CD4-positive, alpha-beta memory T cell (primary cell): ENCODE results near the gene SULF2. TPM values are rescaled to one million over a fixed set of nuclear protein-coding genes. Genes with fewer than 3 reads are reported as not detected.
"Not testable (repeated sequence)": the region's sequence is repeated elsewhere in the genome, so short reads cannot be mapped to it uniquely, and the experiment has no call there.

ENCODE experiments used
- CTCF ChIA-PET: fragments of 350-600 bp; sonication (Branson Sonifier 250); formaldehyde crosslinking; loops from one replicate; lab custom pipeline; 2021; ENCODE audit warnings: inconsistent platforms; ENCODE audit not compliant: partially characterized antibody; lab: Charles Lee
- POLR2A ChIA-PET: fragments of 350-600 bp; sonication (Branson Sonifier 250); formaldehyde crosslinking; loops from one replicate; lab custom pipeline; 2021; ENCODE audit not compliant: partially characterized antibody; lab: Charles Lee
- DNase-seq, 5 donors: peaks; one replicate each; pipeline versions ENCODE4 v3.0.0 to v3.0.0-alpha.2; 2020 to 2022; ENCODE audit warnings: mixed read lengths in 1 of 5
- H3K27ac ChIP-seq: one replicate; pipeline ENCODE4 v1.7.0; 2013; ENCODE audit warnings: low read depth, low read length
- H3K27me3 ChIP-seq: 2 replicates; pipeline ENCODE4 v1.7.0; 2013; ENCODE audit warnings: mild to moderate bottlenecking, low read length, moderate library complexity; ENCODE audit not compliant: insufficient read depth
- H3K36me3 ChIP-seq: 2 replicates; pipeline ENCODE4 v1.7.0; 2013; ENCODE audit warnings: mild to moderate bottlenecking, low read length, moderate library complexity; ENCODE audit not compliant: insufficient read depth
- H3K4me1 ChIP-seq: 2 replicates; pipeline ENCODE4 v1.7.0; 2013; ENCODE audit warnings: mild to moderate bottlenecking, low read length, moderate library complexity; ENCODE audit not compliant: insufficient read depth
- H3K4me3 ChIP-seq, 2 donors: one replicate each; pipeline ENCODE4 v1.7.0; 2013; ENCODE audit warnings: low read length in 2 of 2, mild to moderate bottlenecking in 1 of 2
- H3K9me3 ChIP-seq, 2 donors: one replicate each; pipeline ENCODE4 v1.7.0; 2013; ENCODE audit warnings: low read length in 2 of 2, control low read depth in 1 of 2; ENCODE audit not compliant: control insufficient read depth in 1 of 2
- H3K27ac Mint-ChIP-seq, 7 donors: one replicate each; pipeline ENCODE4 v1.8.0; 2020 to 2021; ENCODE audit warnings: mixed read lengths in 7 of 7, mild to moderate bottlenecking in 6 of 7, inconsistent platforms in 3 of 7, moderate library complexity in 3 of 7
- H3K27me3 Mint-ChIP-seq, 2 donors: one replicate each; pipeline ENCODE4 v1.8.0; 2020 to 2021; ENCODE audit warnings: mixed read lengths in 2 of 2
- H3K36me3 Mint-ChIP-seq, 2 donors: one replicate each; pipeline ENCODE4 v1.8.0; 2020 to 2021; ENCODE audit warnings: mixed read lengths in 2 of 2, inconsistent platforms in 1 of 2, mild to moderate bottlenecking in 1 of 2
- H3K4me1 Mint-ChIP-seq, 4 donors: one replicate each; pipeline ENCODE4 v1.8.0; 2020 to 2021; ENCODE audit warnings: mixed read lengths in 4 of 4, mild to moderate bottlenecking in 1 of 4
- H3K4me3 Mint-ChIP-seq, 8 donors: one replicate each; pipeline ENCODE4 v1.8.0; 2020 to 2021; ENCODE audit warnings: mixed read lengths in 8 of 8, mild to moderate bottlenecking in 7 of 8, moderate library complexity in 6 of 8, inconsistent platforms in 3 of 8
- H3K9me3 Mint-ChIP-seq, 8 donors: one replicate each; pipeline ENCODE4 v1.8.0; 2020 to 2021; ENCODE audit warnings: mixed read lengths in 8 of 8, mild to moderate bottlenecking in 5 of 8, inconsistent platforms in 3 of 8, moderate library complexity in 1 of 8
- intact Hi-C: fragments of 100-400 bp; cut with micrococcal nuclease; formaldehyde crosslinking; loops from one replicate; pipeline ENCODE4 v1.15.1; 2023
- polyA plus RNA-seq, 2 donors: library from polyadenylated mRNA; unstranded; fragments of 300-500 nt; fragmentation: Illumina TruSeq; gene quantifications; one replicate each; pipeline ENCODE4 v1.2.3, GENCODE V29; 2021
- total RNA-seq, 2 experiments: library from RNA; stranded (reverse); gene quantifications; one replicate each; pipeline ENCODE4 v1.2.3, GENCODE V29; 2021

The SULF2 gene
- total and polyA plus RNA-seq, 4 experiments from 2014 or later: 0.16 to 1.3 (median 0.55) TPM

DNA sequence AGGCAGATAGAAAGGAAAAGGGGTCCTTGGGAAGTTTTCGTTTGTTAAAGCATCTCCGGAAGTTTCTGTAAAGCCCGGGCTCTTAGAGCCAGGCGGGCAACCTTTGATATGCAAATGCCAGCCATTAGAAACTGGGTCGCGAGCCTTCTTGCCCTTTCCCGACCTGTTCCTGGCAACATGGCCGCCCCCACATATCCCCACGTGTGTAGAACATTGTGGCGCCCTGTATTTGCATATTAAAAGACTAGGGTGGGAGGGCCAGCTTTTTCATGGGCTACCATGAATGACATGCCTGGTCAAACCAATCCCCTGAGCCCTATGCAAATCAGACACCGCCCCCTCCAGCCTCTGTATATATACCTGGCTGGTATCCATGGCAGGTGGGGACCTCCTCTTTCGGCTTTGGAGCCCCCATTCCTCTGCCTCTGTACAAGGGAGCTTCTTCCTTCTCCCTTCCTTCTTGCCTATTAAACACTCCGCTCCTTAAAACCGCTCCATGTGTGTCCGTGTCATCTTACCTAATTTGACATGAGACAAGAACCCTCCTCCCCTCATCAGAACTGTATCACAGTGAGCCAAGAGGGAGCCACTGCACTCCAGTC lies 19.0 kb upstream of the SULF2 start:
- H3K27ac Mint-ChIP-seq, H3K4me3 ChIP-seq, H3K36me3 ChIP-seq, H3K27ac ChIP-seq, H3K4me1 ChIP-seq, H3K27me3 ChIP-seq, DNase-seq, CTCF ChIA-PET, POLR2A ChIA-PET, H3K9me3 Mint-ChIP-seq, H3K4me1 Mint-ChIP-seq, H3K9me3 ChIP-seq, intact Hi-C loops, H3K36me3 Mint-ChIP-seq: not testable (repeated sequence)
- peaks cover 16 to 24% of the 10 kb centered on the region in 2 donors for H3K27me3 Mint-ChIP-seq
- H3K4me3 Mint-ChIP-seq: peak overlapping the region in 1 of 8 donors; percentile 11

DNA sequence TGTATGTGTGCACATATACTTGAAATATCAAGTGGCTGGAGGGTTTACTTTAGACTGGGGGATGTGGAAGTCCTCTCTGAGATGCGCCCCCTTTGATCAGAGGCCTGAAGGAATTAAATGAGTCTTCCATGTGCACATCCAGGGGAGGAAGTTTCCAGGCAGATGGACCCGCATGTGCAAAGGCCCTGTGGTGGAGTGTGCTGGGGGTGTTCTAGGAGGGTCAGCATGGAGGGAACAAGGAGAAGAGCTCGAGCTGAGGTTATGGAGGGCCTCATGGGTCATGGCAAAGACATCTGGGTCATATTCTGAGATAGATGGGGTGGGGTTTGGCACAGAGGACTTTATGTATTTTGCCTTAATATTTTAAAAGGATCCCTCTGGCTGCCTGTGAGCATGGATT lies 17.7 kb upstream of the SULF2 start:
- Histone ChIP-seq H3K4me3 (no peak overlapping the region), H3K36me3 (no peaks in the 10 kb centered on the region), H3K27ac (no peak overlapping the region), H3K4me1 (no peaks in the 10 kb centered on the region), H3K9me3 (no peaks in the 10 kb centered on the region), H3K27me3 (no peaks in the 10 kb centered on the region)
- intact Hi-C loops: no loop called here
- ChIA-PET POLR2A (no interaction called here), CTCF (no interaction called here)
- Mint-ChIP-seq H3K4me1 (no peaks in the 10 kb centered on the region), H3K27me3 (peaks cover 13 to 19% of the 10 kb centered on the region in 2 donors), H3K9me3 (no peaks in the 10 kb centered on the region), H3K4me3 (no peak overlapping the region), H3K36me3 (no peaks in the 10 kb centered on the region), H3K27ac (no peak overlapping the region)
- no peak for DNase-seq

DNA sequence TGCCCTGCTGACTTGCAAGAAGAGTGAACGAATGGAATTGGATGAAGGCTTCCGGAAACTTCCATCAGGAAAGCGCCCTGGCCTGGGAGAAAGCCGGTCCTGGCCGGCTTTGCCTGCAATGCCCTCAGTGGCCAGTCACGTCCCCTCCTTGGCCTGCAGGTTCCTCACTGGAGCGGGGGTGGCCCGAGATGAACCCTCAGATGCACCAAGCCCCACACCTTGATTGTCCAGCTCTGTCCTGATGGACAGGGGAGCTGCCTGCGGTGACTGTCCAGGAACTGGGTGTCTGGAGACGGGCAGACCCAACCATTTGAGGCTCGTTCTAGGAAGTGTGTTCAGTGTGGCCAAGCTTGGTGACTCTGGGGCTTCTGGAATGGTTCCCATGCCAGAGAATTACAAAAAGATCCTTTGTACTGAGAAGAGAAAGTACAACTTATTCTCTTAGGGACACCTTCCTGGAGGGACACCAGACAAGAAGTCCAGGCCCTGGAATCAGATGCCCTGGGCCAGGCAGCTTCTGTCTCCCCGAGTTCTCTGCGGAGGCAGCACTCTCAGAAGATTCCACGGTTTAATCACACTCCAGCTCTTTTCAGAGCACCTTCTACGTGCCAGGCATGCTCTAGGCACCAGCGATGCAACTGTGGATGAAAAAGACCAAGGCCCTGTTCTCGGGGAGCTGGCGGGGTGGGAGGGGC lies 17.1 kb upstream of the SULF2 start:
- ChIA-PET POLR2A (no interaction called here), CTCF (no interaction called here)
- Mint-ChIP-seq H3K27ac (no peak overlapping the region), H3K4me1 (no peaks in the 10 kb centered on the region), H3K27me3 (peaks cover 13 to 15% of the 10 kb centered on the region in 2 donors), H3K36me3 (no peaks in the 10 kb centered on the region), H3K4me3 (no peak overlapping the region), H3K9me3 (no peaks in the 10 kb centered on the region)
- Histone ChIP-seq H3K27me3 (no peaks in the 10 kb centered on the region), H3K4me1 (no peaks in the 10 kb centered on the region), H3K4me3 (no peak overlapping the region), H3K36me3 (no peaks in the 10 kb centered on the region), H3K9me3 (no peaks in the 10 kb centered on the region), H3K27ac (no peak overlapping the region)
- intact Hi-C loops: no loop called here
- DNase-seq: no peak

DNA sequence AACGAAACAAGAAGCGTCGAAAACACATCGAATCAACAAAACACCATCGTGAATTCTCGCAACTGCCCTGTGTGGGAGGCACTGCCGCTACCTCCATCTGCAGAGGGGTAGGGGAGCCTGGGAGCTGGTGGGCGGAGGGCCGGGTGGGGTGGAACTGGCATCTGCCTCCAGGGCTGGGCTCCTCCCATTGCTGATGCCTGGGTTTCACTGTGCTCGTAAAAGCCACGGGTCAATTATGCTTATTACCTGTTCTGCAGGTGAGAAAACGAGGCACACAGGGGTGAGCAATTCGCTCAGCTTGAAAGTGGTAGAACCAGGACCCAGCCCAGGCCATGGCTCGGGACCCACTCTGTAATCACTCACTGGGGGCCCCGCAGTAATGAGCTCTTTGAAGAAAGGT lies 16.5 kb upstream of the SULF2 start:
- H3K27ac Mint-ChIP-seq: no peak overlapping the region
- intact Hi-C loops: no loop called here
- H3K4me1 Mint-ChIP-seq: no peaks in the 10 kb centered on the region
- Histone ChIP-seq H3K4me3 (no peak overlapping the region), H3K27me3 (no peaks in the 10 kb centered on the region), H3K27ac (no peak overlapping the region), H3K36me3 (no peaks in the 10 kb centered on the region), H3K9me3 (no peaks in the 10 kb centered on the region), H3K4me1 (no peaks in the 10 kb centered on the region)
- CTCF ChIA-PET: no interaction called here
- no peak overlapping the region for H3K4me3 Mint-ChIP-seq
- DNase-seq: no peak
- H3K36me3 Mint-ChIP-seq: no peaks in the 10 kb centered on the region
- peaks cover 9 to 10% of the 10 kb centered on the region in 2 donors for H3K27me3 Mint-ChIP-seq
- no peaks in the 10 kb centered on the region for H3K9me3 Mint-ChIP-seq
- POLR2A ChIA-PET: no interaction called here

DNA sequence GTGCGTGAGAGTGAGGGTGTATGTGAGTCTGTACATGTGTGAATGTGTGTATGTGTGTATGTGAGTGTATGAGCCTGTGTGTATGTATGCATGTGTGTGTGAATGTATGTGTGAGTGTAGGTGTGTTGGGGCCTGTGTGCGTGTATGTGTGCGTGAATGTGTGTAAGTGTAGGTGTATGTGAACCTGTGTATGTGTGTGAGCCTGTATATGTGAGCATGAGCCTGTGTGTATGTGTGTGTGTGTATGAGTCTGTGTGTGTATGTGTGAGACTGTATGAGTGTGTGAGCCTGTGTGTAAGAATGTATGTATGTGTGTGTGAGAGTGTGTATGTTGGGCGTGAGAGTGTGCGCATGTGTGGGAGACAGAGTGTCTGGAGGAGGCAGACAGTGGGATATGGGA lies 15.8 kb upstream of the SULF2 start:
- CTCF ChIA-PET: no interaction called here

DNA sequence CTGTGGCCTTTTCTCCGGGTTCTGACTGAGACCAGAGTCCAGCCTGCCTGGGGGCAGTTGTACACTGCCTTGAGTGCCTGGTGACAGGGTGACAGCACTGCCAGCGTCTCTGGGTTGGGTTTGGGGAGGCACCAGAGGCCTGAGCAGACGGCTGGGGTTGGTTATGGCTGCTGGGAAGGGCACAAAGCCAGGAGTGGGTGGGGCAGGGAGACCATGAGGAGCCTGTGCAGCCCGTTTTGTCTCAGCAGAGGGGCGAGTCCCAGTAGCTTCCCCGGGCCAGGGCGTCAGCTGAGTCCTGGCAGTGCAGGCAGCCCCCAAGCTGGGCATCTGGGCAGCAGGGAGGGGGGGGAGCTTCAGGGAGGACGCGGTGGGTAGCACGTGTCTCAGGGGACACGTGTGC lies 15.3 kb upstream of the SULF2 start:
- no peaks in the 10 kb centered on the region for H3K9me3 Mint-ChIP-seq
- ChIA-PET POLR2A (no interaction called here), CTCF (no interaction called here)
- no peaks in the 10 kb centered on the region for H3K4me1 ChIP-seq
- no peaks in the 10 kb centered on the region for H3K9me3 ChIP-seq
- intact Hi-C loops: no loop called here
- no peaks in the 10 kb centered on the region for H3K36me3 ChIP-seq
- DNase-seq: no peak
- no peak overlapping the region for H3K27ac ChIP-seq
- H3K4me1 Mint-ChIP-seq: no peaks in the 10 kb centered on the region
- no peak overlapping the region for H3K27ac Mint-ChIP-seq
- H3K4me3 Mint-ChIP-seq: no peak overlapping the region
- H3K36me3 Mint-ChIP-seq: no peaks in the 10 kb centered on the region
- no peak overlapping the region for H3K4me3 ChIP-seq
- H3K27me3 Mint-ChIP-seq: peaks cover 10 to 11% of the 10 kb centered on the region in 2 donors
- H3K27me3 ChIP-seq: no peaks in the 10 kb centered on the region

More for the DNA sequence above, 15.8 kb upstream of the SULF2 start:
- Histone ChIP-seq H3K36me3 (no peaks in the 10 kb centered on the region), H3K9me3 (no peaks in the 10 kb centered on the region), H3K27ac (no peak overlapping the region), H3K4me1 (no peaks in the 10 kb centered on the region), H3K4me3 (no peak overlapping the region), H3K27me3 (no peaks in the 10 kb centered on the region)
- peaks cover 9 to 10% of the 10 kb centered on the region in 2 donors for H3K27me3 Mint-ChIP-seq
- H3K4me1 Mint-ChIP-seq: no peaks in the 10 kb centered on the region
- no peaks in the 10 kb centered on the region for H3K36me3 Mint-ChIP-seq
- no peaks in the 10 kb centered on the region for H3K9me3 Mint-ChIP-seq
- POLR2A ChIA-PET: no interaction called here
- H3K27ac Mint-ChIP-seq: no peak overlapping the region
- H3K4me3 Mint-ChIP-seq: no peak overlapping the region
- intact Hi-C loops: no loop called here
- no peak for DNase-seq

DNA sequence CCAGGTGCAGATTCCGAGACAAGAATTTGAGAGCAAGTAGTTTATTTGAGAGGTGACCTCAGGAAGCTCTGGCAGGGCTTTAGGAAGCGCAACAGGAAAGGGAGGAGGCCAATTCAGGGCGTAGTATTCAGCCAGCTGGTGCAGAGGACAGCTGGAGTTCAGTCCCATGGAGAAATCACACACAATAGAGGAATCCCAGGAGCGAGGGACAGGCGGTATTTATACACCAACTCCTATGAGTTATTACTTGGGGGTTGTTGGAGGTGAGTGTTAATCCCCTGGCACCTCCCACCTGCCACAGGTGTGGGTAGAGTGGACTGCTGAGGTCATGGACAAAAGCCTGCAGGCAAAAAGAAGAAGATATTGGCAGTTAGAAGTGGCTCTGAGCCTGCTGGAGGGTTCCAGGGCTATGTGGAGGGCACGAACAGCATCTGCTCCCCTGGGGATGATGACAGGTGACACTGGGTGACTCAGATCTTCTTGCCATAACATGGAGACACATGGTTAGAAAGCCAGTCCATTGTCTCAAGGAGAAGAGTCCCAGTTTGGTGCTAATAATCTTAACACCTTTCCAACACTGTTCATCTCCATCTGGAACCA lies 13.9 kb upstream of the SULF2 start:
- no peak for DNase-seq
- no peaks in the 10 kb centered on the region for H3K4me1 ChIP-seq
- no peak overlapping the region for H3K4me3 ChIP-seq
- H3K27me3 Mint-ChIP-seq: peaks cover 6% of the 10 kb centered on the region in 2 donors
- no peaks in the 10 kb centered on the region for H3K27me3 ChIP-seq
- H3K9me3 ChIP-seq: no peaks in the 10 kb centered on the region
- peak overlapping the region in 1 of 7 donors; percentile 32 for H3K27ac Mint-ChIP-seq
- ChIA-PET POLR2A (no interaction called here), CTCF (no interaction called here)
- H3K36me3 Mint-ChIP-seq: no peaks in the 10 kb centered on the region
- H3K36me3 ChIP-seq: no peaks in the 10 kb centered on the region
- no peak overlapping the region for H3K4me3 Mint-ChIP-seq
- no peak overlapping the region for H3K27ac ChIP-seq
- H3K9me3 Mint-ChIP-seq: no peaks in the 10 kb centered on the region
- H3K4me1 Mint-ChIP-seq: no peaks in the 10 kb centered on the region
- intact Hi-C loops: no loop called here
